ENCODE measurements around the gene DPT.

DNA sequence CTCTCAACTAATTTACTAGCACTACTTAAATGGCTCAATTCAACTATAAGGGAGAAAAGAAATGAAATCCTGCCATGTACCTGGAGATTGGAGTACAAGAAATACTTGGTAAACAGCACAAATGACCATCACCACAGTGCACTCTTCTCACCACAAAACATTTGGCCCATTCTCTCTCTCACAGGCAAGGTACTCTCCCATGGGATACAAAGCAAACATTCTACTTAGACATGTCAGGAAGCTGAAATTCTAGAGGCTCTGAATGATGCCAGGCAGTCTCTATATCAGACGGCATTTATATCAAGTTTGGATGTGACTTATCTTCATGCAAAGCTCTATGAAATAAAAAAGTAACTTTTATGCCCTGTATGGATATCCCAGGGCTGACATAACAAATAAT, 72.5 kb downstream of the DPT start:
- no peak for TF ChIP-seq ZNF384 (IDR thresholded peaks at IDR 0.05)
- TF ChIP-seq CTBP1 (IDR thresholded peaks at IDR 0.05; ENCODE audit: borderline replicate concordance), result no peak
- no peak for TF ChIP-seq FOXM1 (IDR thresholded peaks at IDR 0.05; ENCODE audit: borderline replicate concordance)
- TF ChIP-seq BHLHE40 (IDR thresholded peaks at IDR 0.05; ENCODE audit: borderline replicate concordance), result no peak
- TF ChIP-seq SP1 (IDR thresholded peaks at IDR 0.05), result no peak
- no peak for TF ChIP-seq HDGF (IDR thresholded peaks at IDR 0.05; ENCODE audit: borderline replicate concordance)
- TF ChIP-seq SUZ12 (IDR thresholded peaks at IDR 0.05), result no peak
- TF ChIP-seq FOXA1 (IDR thresholded peaks at IDR 0.05), result no peak
- TF ChIP-seq L3MBTL2 (conservative IDR thresholded peaks at IDR 0.05), result no peak

Measured in HEK293T (cell line).